M059J (cell line): ENCODE measurements around the gene CASP8. TPM values are rescaled to one million over a fixed set of nuclear protein-coding genes. Genes with fewer than 3 reads are reported as not detected.
A peak's percentile ranks its signal among the peaks of the same experiment; 100 is the strongest.
"Not testable (repeated sequence)": the region's sequence is repeated elsewhere in the genome, so short reads cannot be mapped to it uniquely, and the experiment has no call there.

Experiments
- DNase-seq: peaks from one replicate; pipeline ENCODE4 v3.0.0-alpha.2; 2012; ENCODE audit warnings: low read depth
- total RNA-seq: library from RNA; depleted of rRNA; stranded (reverse); fragments of >200 nt; shearing (Covaris generic); gene quantifications from 2 replicates; pipeline ENCODE4 v1.2.3, GENCODE V29; 2014; rRNA removed

CASP8 gene
- 15.0 and 27.0 TPM in 2 replicates for total RNA-seq

DNA sequence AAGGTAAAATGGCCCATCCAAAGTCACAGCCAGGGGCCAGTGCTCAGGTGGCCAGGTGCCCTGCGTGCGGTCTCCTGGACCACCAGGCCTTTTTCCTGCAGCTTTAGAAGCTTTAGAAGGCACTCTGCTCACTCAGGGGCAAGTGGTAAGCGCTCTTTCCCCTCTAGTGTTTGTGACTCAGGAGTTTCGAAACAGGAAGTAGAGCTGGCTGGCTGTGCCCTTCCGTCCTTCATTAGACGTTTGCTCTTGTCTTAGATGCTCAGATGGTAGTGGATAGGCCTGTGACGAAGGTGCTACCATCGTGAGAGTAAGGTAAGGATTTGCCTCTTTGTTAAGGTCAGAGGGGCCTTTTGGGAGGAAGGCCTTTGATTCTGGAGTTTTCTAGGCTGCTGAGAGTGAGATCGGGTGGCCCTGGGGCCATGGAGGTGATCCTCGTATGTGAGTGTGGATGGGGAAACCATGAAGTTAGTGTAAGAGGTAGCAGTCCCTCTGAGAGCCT lies at the start of gene CASP8:
Gene CASP8 (plus strand): TSS at position 235 of the 499 bp plus-strand sequence. CDS start 5,951 bp downstream, outside the sequence.
- peak; percentile 75 for DNase-seq

DNA sequence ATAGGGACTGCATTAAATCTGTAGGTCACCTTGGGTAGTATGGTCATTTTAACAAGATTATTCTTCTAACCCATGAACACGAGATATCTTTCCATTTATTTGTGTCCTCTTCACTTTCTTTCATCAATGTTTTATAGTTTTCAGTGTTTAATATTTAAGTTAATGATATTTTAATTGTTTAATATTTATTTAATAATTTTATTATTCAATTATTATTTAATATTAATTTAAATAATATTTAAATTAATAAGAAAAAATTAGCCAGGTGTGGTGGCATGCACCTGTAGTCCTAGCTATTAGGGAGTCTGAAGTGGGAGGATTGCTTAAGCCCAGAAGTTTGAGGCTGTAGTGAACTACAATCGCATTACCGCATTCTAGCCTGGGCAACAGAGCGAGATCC lies 44.4 kb upstream of the CASP8 start:
- no peak for DNase-seq

GRCh38 chr2:201216918-201217317 lies 43.4 kb upstream of the CASP8 start:
- DNase-seq: no peak

GRCh38 chr2:201218780-201219179 lies 41.6 kb upstream of the CASP8 start:
- DNase-seq: peak; percentile 63

DNA sequence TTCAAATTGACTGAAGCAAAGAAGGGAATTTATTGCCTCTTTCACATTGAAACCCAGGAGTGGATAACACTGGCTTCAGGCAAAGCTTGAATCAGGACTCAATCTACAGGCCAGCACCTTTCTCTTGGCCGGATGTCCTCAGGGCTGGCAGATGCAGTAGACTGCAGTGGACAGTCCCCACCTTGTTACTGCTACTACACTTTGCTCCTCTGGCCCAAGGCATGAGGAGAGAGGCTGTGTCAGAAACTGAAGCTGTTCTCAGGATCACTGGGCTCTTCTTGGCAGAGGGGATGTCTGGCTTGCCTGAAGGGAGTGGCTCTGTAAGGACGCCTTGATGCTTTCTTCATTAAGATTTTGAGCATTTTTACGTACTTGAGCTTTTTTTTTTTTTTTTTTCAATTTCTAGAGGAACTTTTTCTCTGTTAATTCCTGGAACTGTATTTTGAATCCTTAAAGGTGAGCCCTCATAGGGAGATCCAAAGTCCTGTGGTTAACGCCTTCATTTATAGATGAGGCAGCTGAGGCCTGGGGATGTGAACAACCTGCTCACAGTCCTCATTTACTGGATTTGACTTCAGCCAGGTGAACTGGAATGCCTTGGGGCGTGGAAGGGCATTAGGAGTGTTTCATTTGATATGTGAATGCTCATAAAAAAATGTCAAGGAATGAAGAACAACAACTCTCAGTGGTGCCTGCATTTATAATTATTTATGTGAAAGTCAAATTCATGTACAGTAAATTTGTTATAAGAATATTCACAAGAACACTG lies 40.8 kb upstream of the CASP8 start:
- no peak for DNase-seq

DNA sequence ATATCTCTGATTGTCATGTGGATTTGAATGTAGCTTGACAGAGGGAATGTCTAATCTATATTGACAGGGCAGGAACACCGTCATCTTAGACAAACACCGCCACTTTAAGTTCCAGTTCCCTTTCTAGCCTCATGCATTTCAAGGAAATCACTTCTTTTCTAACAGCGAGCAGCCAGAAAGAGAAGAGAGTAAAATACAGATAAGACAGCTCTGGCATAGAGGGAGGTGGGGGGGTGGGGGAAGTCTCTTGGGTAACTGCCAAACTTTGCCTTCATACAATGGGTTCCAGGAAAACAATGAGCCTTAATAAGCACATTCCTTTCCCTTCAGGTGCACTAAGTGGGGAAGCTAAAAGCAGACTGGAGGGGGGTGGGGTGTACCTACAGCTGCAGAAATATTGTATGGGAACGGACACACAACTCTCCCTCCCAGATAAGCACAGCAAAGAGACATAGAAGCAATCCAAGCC lies 40.2 kb upstream of the CASP8 start:
- no peak for DNase-seq

GRCh38 chr2:201223089-201224073 lies 37.0 kb upstream of the CASP8 start:
- no peak for DNase-seq

GRCh38 chr2:201228271-201228911 lies 31.9 kb upstream of the CASP8 start:
- DNase-seq: peak; percentile 73

GRCh38 chr2:201228912-201229290 lies 31.4 kb upstream of the CASP8 start:
- no peak for DNase-seq

DNA sequence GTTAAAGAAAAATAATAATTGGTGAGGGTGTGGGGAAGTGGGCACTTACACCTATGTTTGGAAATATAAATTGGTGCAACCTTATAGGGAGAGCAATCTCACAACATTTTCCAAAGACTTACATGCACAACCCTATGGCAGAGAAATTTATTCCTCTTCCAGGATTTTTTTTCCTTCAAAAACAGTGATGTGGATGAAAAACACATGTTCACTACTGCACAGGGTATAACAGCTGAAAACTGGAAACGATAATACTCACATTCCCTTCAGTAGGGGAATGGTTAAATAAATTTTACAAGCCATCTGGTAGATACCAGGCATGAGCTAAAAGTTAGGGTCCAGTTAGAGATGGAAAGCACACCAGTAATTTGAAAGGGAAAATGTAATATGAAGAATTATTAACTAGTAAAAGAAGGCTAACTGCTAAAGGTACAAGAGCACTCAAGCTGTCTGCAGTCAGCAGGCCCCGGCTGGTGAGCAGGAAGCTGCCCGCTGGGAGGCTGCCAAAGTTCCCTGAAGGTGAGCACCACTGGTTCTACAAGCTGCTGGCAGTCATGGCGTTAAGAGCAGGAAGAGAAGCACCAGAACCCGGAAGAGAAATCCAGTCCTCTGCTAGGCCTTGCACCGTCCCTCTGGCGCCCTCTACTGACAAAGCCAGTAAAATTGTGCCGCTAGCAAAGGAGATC lies 28.4 kb upstream of the CASP8 start:
- DNase-seq: peak; percentile 95

- DNase-seq: no peak
Observed at GRCh38 chr2:201232467-201232815, 27.9 kb upstream of the CASP8 start.

GRCh38 chr2:201233192-201233811 lies 27.0 kb upstream of the CASP8 start:
- peak; percentile 84 for DNase-seq

DNA sequence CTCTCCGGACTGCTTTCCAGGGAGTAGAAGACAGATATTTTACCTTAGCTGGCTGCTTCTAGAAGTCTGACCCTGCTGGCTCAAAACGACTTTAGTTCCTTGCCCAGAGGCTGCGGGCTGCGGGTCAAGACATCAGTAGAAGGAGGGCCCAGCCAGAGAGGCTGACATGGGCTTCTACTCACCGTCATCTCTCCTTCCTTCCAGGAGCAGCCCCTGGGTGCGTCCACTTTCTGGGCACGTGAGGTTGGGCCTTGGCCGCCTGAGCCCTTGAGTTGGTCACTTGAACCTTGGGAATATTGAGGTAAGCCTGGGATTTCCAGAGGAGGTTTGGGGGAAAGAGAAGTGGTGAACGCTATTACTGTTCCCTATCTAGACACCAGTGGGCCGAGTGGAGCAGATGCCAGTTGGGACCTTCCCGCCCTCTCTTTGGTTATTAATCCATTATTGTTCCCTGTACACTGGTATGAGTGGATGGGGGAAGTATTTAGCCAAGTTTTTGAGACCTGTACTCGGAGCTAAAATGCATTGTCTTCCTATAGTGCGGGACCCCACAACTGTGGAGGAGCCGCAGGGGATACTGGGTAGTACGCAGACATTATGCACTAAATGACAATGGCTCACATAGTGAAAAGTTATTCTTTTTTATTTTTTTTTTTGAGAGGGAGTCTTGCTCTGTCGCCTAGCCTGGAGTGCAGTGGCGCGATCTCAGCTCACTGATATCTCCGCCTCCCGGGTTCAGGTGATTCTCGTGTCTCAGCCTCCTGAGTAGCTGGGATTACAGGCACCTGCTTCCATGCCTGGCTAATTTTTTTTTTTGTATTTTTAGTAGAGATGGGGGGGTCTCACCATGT lies 26.3 kb upstream of the CASP8 start:
- no peak for DNase-seq

- DNase-seq: no peak
Observed at GRCh38 chr2:201234663-201235135, 25.6 kb upstream of the CASP8 start.

DNA sequence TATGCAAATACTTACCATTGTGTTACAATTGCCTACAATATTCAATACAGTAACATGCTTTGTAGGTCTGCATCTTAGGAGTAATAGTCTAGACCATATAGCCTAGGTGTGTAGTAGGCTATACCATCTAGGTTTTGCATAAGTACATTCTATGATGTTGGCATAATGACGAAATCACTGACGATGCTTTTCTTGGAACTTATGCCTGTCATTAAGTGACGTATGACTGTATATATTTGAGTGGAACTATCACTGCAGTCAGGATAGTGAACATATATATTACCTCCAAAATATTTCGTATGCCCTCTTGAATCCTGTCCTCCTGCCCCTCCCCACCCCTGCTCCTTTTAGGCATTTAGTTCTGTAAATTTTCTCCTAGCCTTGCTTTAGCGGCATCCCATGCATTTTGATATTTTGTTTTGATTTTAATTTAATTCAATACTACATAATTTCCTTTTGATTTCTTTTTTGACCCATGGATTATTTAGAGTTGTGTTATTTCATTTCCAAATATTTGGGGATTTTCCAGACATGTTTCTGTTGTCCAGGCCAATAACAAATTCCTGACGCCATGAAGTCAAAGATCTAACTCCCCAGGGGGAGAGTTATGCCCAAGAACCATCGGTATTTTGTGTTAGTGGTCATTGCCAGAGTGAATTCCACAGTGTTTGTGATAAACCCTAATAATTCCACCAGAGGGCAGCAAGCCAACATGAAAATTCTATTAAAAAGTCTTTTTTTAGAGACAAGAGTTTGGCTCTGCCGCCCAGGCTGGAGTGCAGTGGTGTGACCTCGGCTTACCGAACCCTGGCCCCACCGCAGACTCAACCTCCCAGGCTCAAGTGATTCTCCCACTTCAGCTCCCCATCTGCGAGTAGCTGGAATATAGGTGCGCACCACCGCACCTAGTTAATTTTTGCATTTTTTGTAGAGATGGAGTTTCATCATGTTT lies 24.2 kb upstream of the CASP8 start:
- peak; percentile 77 for DNase-seq

DNA sequence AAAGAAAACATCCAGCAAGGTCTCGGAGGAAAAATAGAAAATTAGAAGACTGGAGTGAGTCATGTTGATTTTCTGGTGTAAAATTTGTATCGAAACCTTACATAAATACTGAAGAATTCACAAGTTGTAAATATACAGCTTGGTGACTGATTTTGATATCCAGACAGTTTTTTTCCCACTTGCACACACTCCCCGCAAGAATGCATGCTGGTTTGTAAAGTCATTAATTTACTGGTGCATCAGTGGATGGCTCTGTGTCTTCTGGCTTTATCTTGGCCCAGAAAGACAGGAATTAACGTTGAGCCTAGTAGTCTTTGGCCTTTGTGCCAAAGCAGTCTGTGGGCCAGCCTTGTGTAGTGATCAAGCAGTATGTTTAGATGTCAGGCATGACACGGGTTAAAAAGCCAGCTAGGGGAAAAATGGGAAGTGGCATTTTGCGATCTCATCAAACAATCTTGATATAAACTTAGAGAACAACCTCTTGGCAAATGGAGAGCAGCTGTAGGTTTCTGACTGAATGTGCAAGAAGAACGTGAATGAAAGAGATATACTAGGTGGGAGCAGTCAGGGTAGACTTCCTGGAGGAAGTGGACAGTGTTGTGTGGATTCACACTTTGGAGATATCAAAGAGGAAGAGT lies 22.7 kb upstream of the CASP8 start:
- DNase-seq: no peak

GRCh38 chr2:201239167-201239935 lies 21.0 kb upstream of the CASP8 start:
- not testable (repeated sequence) for DNase-seq
